GM10847 (cell line): ENCODE measurements around the gene NHS.

Source experiments
- POLR2A ChIP-seq: IDR thresholded peaks from 2 replicates; pipeline ENCODE4 v1.6.1; 2011; ENCODE audit not compliant: insufficient read length; ENCODE audit errors: extremely low read depth

The NHS gene

GRCh38 chrX:17531500-17531899 lies 156.5 kb downstream of the NHS start:
- no peak for TF ChIP-seq POLR2A

DNA sequence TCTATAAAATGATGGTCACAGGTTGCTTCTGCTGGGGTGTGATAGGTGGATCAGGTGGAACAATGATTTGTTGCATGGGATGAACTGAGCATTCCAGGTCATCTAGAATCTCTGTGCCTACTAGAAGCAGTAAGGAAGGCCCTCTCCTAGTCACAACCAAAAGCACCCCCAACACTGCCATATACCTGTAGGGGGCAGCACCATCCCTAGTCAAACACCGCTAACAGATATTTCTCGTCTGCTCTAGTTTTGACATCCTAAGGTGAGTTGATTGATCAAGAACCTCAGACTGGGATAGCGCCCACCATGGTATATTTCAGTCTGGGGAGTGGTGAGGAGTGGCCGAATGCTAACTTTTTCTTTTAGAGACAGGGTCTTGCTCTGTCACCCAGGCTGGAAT lies 160.2 kb downstream of the NHS start:
- no peak for TF ChIP-seq POLR2A

DNA sequence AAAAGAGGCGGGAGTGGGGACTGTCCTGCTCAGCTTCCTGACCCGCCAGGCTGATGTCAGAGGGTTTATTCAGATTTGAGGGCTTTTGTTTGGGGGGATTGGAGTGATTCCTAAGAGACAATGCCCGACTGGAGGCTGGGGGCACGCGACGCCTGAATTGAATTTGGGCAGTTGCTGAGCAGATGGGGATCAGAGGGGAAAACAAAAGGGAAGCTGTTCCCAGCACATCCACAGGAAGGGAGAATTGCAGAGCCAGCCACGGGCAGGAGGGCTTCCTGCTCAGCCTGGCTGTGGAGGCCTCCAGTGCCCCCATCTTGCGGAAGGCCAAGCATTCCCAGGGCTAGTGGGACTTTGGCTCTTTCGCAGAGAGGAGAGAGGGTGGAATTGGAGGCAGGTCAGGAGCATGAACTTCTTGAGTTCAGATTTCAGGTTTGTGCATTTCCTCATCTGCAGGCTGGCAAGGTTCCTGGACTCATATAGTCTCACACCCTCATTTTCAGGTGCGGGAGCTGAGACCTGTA lies 162.8 kb downstream of the NHS start:
- TF ChIP-seq POLR2A, result no peak

DNA sequence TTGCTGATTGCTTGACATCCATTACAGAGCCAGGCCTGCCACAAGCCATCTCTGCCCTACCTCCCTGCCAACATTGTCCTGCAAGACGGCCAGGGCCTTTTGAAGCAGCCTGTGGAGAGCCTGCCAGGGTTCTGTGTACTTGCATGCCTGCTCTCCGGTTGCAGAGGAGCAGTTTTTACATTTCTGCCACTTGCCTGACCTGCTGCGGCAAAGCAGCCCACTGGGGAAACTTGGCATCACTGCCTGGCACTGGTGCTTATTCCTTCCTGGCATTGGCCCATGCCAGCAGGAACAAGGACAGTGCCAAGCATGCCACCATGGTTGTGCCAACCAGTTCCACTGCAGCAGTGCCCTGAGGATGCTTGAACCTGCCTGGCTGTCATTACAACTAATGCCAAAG lies 167.1 kb downstream of the NHS start:
- no peak for TF ChIP-seq POLR2A

DNA sequence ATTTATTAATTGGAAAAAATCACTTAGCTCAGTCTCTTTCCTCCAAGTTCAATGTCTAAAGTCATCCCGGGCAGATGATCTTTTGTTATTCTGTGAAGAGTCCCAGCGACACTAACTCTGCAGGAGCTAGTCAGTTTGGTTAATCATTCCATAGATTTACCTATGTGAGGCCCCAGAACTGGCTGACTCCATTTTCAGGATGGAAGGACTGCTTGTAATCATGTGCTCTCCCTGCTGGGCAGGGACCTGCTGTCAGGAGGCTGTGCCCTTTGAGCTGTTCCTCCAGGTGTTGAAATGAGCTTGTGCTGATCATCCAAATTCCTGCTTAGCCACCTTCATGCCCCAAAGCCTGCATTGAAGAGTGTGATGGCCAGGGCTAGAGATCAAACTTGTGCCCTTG lies 169.8 kb downstream of the NHS start:
- TF ChIP-seq POLR2A, result no peak

- TF ChIP-seq POLR2A, result no peak
These were observed 171.4 kb downstream of the NHS start for GRCh38 chrX:17546356-17546755.

- TF ChIP-seq POLR2A, result no peak
These were observed 172.7 kb downstream of the NHS start for GRCh38 chrX:17547658-17548057.

- no peak for TF ChIP-seq POLR2A
These were observed 174.2 kb downstream of the NHS start for GRCh38 chrX:17549107-17549651.

DNA sequence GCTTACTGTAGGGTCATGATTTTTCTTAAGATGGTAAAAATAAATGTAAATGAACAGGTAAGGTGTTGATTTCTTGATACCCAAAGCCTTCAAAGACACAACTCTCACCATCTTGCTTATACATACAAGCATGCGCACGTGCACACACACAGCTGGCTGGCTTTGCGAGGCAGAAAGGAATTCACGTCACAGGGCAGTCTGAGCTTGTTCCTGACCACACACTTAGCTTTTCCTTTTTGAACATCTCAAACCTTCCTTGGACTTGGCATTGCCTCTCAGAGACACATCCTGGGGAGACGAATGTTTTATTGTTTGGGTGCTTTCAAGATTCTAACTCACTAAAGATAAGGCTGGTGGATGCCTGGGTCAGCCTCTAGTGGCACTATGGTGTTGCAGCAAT lies 175.0 kb downstream of the NHS start:
- no peak for TF ChIP-seq POLR2A

DNA sequence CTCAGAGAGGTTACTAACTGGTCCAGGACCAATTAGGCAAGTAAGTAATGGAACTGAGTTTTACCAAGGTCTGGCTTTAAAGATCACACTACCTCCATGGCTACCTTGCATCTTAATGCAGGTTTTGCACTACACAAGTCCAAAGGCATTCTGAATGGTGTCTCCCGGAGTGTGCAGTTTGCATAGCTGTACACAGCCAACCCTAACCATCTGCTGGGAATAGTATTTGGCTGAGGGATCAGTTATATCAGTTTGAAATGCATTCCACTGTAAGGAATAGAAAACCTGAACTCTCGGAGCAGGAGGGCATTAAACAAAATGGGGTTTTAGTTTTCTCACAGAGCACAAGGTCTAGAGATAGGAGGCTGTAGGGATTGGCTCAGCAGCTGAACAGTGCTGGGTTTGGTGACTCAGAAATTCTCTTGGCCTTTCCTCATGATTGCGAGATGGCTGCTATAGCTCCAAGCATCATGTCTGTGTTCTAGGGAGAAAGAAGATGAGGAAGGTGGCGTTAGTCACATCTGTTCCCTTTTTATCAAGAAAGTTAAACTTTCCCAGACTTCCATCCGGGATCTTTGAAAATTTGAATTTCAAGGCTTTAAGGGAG lies 177.1 kb downstream of the NHS start:
- TF ChIP-seq POLR2A, result no peak

DNA sequence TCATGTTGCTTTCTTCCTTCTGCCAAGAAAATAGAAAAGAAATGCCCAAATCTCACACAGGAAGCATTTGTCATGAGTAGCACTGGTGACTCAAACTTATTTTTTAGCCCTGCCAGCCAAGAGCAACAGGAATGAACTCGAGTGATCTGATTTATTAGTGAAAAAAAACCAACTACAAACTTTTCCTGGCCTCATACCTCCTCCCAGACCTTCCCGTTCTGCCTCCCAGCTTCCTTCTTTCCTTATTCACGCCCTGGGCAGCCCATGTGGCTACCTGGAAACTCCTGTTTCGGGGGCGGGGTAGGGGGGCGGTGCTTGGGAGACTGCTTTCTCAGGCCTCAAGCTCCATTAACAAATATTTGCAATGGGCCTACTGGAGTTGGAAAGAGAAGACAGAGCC lies 178.5 kb downstream of the NHS start:
- TF ChIP-seq POLR2A, result no peak

DNA sequence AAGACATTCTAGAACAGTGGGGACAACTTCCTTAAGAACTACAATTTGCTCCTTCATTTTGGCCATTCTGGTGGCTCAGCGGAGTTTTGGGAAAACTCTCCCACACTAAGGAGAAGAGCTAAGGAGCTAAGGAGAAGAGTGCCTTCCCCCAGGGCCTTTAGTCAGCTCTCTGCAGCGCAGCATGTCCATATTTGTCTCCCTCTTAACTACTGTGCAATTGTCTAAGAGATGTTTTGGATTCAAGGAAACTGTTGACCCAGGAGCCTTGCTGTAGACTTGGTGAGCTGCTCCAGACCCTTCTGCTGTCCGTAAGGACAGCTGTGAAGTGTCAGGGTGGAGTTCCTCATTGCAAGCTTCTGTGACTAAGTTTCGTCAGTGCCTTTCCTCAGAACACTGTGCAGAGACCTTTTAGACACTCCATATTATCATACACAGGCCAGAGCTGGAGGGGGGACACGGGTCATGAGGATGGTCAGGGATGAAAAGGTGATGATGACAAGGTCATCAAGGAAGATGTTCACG lies 179.0 kb downstream of the NHS start:
- no peak for TF ChIP-seq POLR2A

GRCh38 chrX:17554914-17555313 lies 179.9 kb downstream of the NHS start:
- TF ChIP-seq POLR2A, result no peak

DNA sequence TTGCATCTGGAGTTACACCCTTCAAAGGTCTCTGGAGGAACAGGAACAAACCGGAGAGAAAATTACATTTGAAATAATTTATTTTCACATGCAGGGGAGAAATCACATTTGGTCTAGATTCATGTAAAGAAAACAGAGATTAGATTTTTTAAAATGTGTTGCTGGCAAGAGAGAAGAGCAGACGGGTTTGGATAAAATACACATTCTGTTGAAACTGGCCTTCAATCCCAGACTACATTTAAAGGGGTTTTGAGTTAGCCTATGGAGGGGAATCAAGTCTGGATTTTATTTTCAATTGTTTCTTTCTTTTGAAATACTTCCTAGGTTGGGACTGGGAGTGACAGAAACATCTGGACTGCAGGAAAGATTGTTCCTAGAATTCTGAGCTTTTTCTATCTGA lies 180.8 kb downstream of the NHS start:
- TF ChIP-seq POLR2A, result no peak

DNA sequence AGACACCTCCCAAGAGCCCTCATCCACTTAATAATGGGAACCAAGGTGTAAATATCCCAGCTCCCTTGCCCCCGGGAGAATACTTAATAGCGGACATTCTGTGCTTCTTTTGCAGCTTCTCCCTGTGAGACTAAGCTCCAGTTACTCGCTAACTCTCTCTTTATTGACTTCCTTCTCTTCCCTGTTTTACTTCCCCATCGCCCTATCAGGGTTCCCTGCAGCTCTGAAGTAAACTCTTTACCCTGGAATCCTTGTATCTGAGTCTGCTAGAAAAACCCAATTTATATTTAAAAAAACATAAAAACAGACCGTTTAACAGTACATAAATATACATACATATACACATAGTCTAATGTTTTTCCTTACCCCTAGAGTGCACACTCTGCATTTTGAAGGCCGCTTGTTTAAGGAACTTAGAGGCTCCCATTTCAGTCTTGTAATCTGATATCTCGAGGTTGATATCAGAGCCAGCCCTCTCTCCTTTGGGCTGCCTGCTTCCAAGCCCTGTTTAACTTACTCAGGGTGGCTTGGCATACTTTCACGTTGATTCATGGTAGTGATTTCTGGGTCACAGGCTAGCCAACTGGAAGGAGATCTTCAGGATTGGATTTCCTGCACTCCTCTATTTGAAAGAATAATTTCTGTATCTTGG lies 184.9 kb downstream of the NHS start:
- TF ChIP-seq POLR2A, result no peak

DNA sequence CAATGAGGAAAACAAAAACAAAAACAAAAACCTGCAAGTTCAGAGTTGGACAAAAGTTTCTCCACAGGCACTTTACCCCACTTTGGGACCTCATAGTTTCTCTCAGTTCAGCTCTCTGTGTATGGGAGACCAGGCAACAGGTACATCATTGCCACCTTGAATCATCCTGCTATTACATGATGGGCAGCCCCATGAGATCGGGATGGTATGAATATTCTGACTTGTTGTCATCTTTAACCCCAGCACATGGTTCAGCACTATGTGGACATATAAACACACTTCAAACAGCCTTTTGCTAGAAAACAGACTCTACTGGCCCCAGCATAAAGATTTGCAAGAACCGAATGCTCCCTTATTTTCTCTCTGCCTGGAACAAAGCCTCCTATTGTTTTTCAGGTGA lies 185.4 kb downstream of the NHS start:
- TF ChIP-seq POLR2A, result no peak
